ENCODE measurements around the gene AHNAK2.
"Not testable (repeated sequence)": the region's sequence is repeated elsewhere in the genome, so short reads cannot be mapped to it uniquely, and the experiment has no call there.

AHNAK2 gene

GRCh38 chr14:104898870-104899510 is 79.2 kb downstream of the AHNAK2 start:
- DNase-seq (ENCODE audit: low read depth): no peak

GRCh38 chr14:104898195-104898558 is 80.0 kb downstream of the AHNAK2 start:
- DNase-seq (ENCODE audit: low read depth): no peak

- no peak for DNase-seq (ENCODE audit: low read depth)
Measured at GRCh38 chr14:104897330-104898194, 80.6 kb downstream of the AHNAK2 start.

- DNase-seq (ENCODE audit: low read depth): no peak
Measured at GRCh38 chr14:104895786-104896661, 82.2 kb downstream of the AHNAK2 start.

- no peak for DNase-seq (ENCODE audit: low read depth)
Measured at GRCh38 chr14:104895207-104895785, 82.9 kb downstream of the AHNAK2 start.

- DNase-seq (ENCODE audit: low read depth): no peak
Measured at GRCh38 chr14:104894331-104895206, 83.6 kb downstream of the AHNAK2 start.

GRCh38 chr14:104893435-104894207 is 84.6 kb downstream of the AHNAK2 start:
- DNase-seq (ENCODE audit: low read depth): no peak

GRCh38 chr14:104892531-104893434 is 85.4 kb downstream of the AHNAK2 start:
- DNase-seq (ENCODE audit: low read depth): no peak

- DNase-seq (ENCODE audit: low read depth): no peak
Measured at GRCh38 chr14:104891664-104892530, 86.3 kb downstream of the AHNAK2 start.

- DNase-seq (ENCODE audit: low read depth): no peak
Measured at GRCh38 chr14:104891121-104891551, 87.0 kb downstream of the AHNAK2 start.

- not testable (repeated sequence) for DNase-seq (ENCODE audit: low read depth)
Measured at GRCh38 chr14:104890292-104890691, 87.9 kb downstream of the AHNAK2 start.

- DNase-seq (ENCODE audit: low read depth): no peak
Measured at GRCh38 chr14:104889375-104889757, 88.8 kb downstream of the AHNAK2 start.

- no peak for DNase-seq (ENCODE audit: low read depth)
Measured at GRCh38 chr14:104888489-104889374, 89.4 kb downstream of the AHNAK2 start.

GRCh38 chr14:104887623-104888488 is 90.3 kb downstream of the AHNAK2 start:
- no peak for DNase-seq (ENCODE audit: low read depth)

Measured in GM04503 (cell line).